B cell (primary cell): ENCODE measurements around the gene UBR3. TPM values are rescaled to one million over a fixed set of nuclear protein-coding genes. Genes with fewer than 3 reads are reported as not detected.

Experiments used
- ATAC-seq: fragments of 200-7000 bp; cut with Tn5 transposase; one replicate; pipeline ENCODE4 v1.10.0; 2021; ENCODE audit warnings: low read depth, mild to moderate bottlenecking, moderate number of reproducible peaks, moderate library complexity
- CTCF ChIA-PET: fragments of 350-600 bp; sonication (Branson Sonifier 250); formaldehyde crosslinking; loops from one replicate; lab custom pipeline; 2021; ENCODE audit warnings: antibody characterized with exemption, inconsistent platforms; lab: Charles Lee
- POLR2A ChIA-PET: fragments of 350-600 bp; sonication (Branson Sonifier 250); formaldehyde crosslinking; loops from one replicate; lab custom pipeline; 2021; ENCODE audit warnings: antibody characterized with exemption; lab: Charles Lee
- DNase-seq: peaks from one replicate; pipeline ENCODE4 v3.0.0; 2013
- H2AFZ ChIP-seq: 2 replicates; pipeline ENCODE4 v1.6.1; 2012; ENCODE audit warnings: mild to moderate bottlenecking, low read depth, low read length; ENCODE audit not compliant: insufficient read depth, poor library complexity, severe bottlenecking
- H3K27ac ChIP-seq, 2 donors: 1 replicate in 1 of 2; 2 replicates in 1 of 2; pipeline ENCODE4 v1.5.1; 2012 to 2013; ENCODE audit warnings: low read length in 2 of 2, mild to moderate bottlenecking in 2 of 2, moderate library complexity in 1 of 2
- H3K27me3 ChIP-seq, 4 experiments: fragments of 200-600 bp in 1 of 4; sonication (generic) in 1 of 4; replicated peaks in 1 of 4; 1 replicate in 2 of 4; 2 replicates in 2 of 4; pipeline versions ENCODE4 v1.6.1 to v1.7.0; 2013 to 2016; ENCODE audit warnings: low read length in 3 of 4, mild to moderate bottlenecking in 2 of 4, mixed read lengths in 1 of 4, moderate library complexity in 1 of 4; ENCODE audit not compliant: insufficient read depth in 4 of 4, control insufficient read depth in 3 of 4; ENCODE audit errors: control extremely low read depth in 1 of 4
- H3K36me3 ChIP-seq, 2 experiments: replicated peaks in 1 of 2; 1 replicate in 1 of 2; 2 replicates in 1 of 2; pipeline versions ENCODE4 v1.6.1 to v1.7.1; 2013; ENCODE audit warnings: low read length in 1 of 2; ENCODE audit not compliant: insufficient read depth in 2 of 2, control insufficient read depth in 1 of 2; ENCODE audit errors: control extremely low read depth in 1 of 2, extremely low read depth in 1 of 2
- H3K4me1 ChIP-seq, 2 donors: fragments of 200-600 bp in 1 of 2; sonication (generic) in 1 of 2; 1 replicate in 1 of 2; 2 replicates in 1 of 2; pipeline versions ENCODE4 v1.5.1 to v1.6.1; 2013 to 2017; ENCODE audit warnings: low read length in 2 of 2; ENCODE audit not compliant: control insufficient read depth in 2 of 2, insufficient read depth in 2 of 2
- H3K4me2 ChIP-seq: replicated peaks from 2 replicates; pipeline ENCODE3; 2012; ENCODE audit warnings: mild to moderate bottlenecking, low read depth, low read length; ENCODE audit not compliant: poor library complexity, severe bottlenecking
- H3K4me3 ChIP-seq, 5 experiments: fragments of 200-600 bp in 1 of 5; sonication (generic) in 1 of 5; 1 replicate in 3 of 5; 2 replicates in 2 of 5; pipeline versions ENCODE4 v1.5.1 to v1.7.0; 2011 to 2016; ENCODE audit warnings: low read length in 4 of 5, mild to moderate bottlenecking in 4 of 5, low read depth in 2 of 5, control low read depth in 1 of 5, moderate library complexity in 1 of 5; ENCODE audit not compliant: insufficient read depth in 1 of 5; ENCODE audit errors: control extremely low read depth in 1 of 5, extremely low read depth in 1 of 5
- H3K79me2 ChIP-seq: fragments of 200-600 bp; sonication (generic); one replicate; pipeline ENCODE4 v1.6.0; 2016; ENCODE audit warnings: low read length; ENCODE audit not compliant: control insufficient read depth, insufficient read depth
- H3K9ac ChIP-seq: fragments of 200-600 bp; sonication (generic); 2 replicates; pipeline ENCODE4 v1.6.1; 2017; ENCODE audit warnings: mild to moderate bottlenecking, low read length, moderate library complexity
- H3K9me3 ChIP-seq, 3 donors: one replicate each; pipeline versions ENCODE4 v1.6.1 to v1.7.1; 2013; ENCODE audit warnings: low read length in 2 of 3; ENCODE audit not compliant: control insufficient read depth in 2 of 3, insufficient read depth in 1 of 3; ENCODE audit errors: control extremely low read depth in 1 of 3
- H4K20me1 ChIP-seq: 2 replicates; pipeline ENCODE4 v1.6.0; 2012; ENCODE audit warnings: mild to moderate bottlenecking, low read length; ENCODE audit not compliant: insufficient read depth, control insufficient read depth, poor library complexity, severe bottlenecking
- H3K27ac Mint-ChIP-seq: one replicate; pipeline ENCODE4 v1.8.0; 2021; ENCODE audit warnings: mixed read lengths
- H3K27me3 Mint-ChIP-seq: one replicate; pipeline ENCODE4 v1.8.0; 2021; ENCODE audit warnings: mixed read lengths
- H3K4me1 Mint-ChIP-seq: one replicate; pipeline ENCODE4 v1.8.0; 2021; ENCODE audit warnings: mixed read lengths
- H3K4me3 Mint-ChIP-seq: one replicate; pipeline ENCODE4 v1.8.0; 2021; ENCODE audit warnings: mixed read lengths
- H3K9me3 Mint-ChIP-seq: one replicate; pipeline ENCODE4 v1.8.0; 2022; ENCODE audit warnings: mixed read lengths; ENCODE audit not compliant: insufficient read depth
- EZH2 ChIP-seq: IDR thresholded peaks from 2 replicates; pipeline ENCODE4 v1.6.1; 2012; ENCODE audit warnings: borderline replicate concordance, low read depth, mild to moderate bottlenecking, moderate library complexity, low read length; ENCODE audit not compliant: insufficient read depth, poor library complexity, severe bottlenecking
- WGBS: methylation state at CpG from one replicate; pipeline ENCODE4 v1.1.5; 2013; ENCODE audit warnings: missing lambda C conversion rate; ENCODE audit not compliant: insufficient coverage; 5-methylcytosine and 5-hydroxymethylcytosine counted together
- intact Hi-C: fragments of 100-400 bp; cut with micrococcal nuclease; formaldehyde crosslinking; loops from one replicate; pipeline ENCODE4 v1.10.0; 2022
- polyA plus RNA-seq: library from polyadenylated mRNA; depleted of rRNA; stranded (reverse); fragments of >200 nt; gene quantifications from 2 replicates; pipeline ENCODE4 v1.2.3, GENCODE V29; 2012
- total RNA-seq, 2 donors: library from RNA; stranded (reverse); fragments of 120-200 nt in 1 of 2; gene quantifications; 1 replicate in 1 of 2; 2 replicates in 1 of 2; pipeline versions ENCODE4 v1.2.3 to v1.2.4, GENCODE V29; 2013 to 2022
- TF ChIP-seq, protein P1 (sequence below): fragments of 200-600 bp; IDR thresholded peaks from one replicate; pipeline ENCODE4 v1.8.0; 2022; ENCODE audit warnings: antibody characterized with exemption, mild to moderate bottlenecking

UBR3 gene
- total and polyA plus RNA-seq, 2 donors (not counting 1 experiment from before 2014, with no cell fraction given) = 5.9 to 58.1 TPM

DNA sequence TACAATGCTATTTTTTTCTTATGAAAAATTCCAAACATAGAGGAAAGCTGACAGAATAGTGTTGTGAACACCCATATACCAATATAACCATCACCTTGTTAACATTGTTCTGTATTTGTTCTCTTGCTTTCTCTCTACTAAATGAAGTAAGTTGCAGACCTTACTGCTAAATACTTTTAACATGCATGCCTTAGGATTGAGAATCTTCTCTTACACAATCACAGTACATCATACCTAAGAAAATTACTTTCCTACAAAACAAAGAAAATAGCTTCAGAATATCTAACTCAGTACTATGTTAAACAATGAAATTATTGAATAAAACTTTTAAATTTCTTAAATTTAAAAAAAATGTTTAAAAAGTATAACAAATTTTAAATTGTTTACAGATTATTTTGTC is 136.5 kb downstream of the UBR3 start:
- no peak overlapping the region for H3K9ac ChIP-seq
- no peak overlapping the region for H2AFZ ChIP-seq
- Mint-ChIP-seq H3K27me3 (no peaks in the 10 kb centered on the region), H3K9me3 (no peaks in the 10 kb centered on the region), H3K27ac (no peak overlapping the region), H3K4me1 (no peaks in the 10 kb centered on the region), H3K4me3 (no peak overlapping the region)
- ChIA-PET CTCF (no interaction called here), POLR2A (no interaction called here)
- no peaks in the 10 kb centered on the region for H3K79me2 ChIP-seq
- H3K4me1 ChIP-seq = no peaks in the 10 kb centered on the region
- ATAC-seq (no peak), DNase-seq (no peak)
- peaks cover 0 to under 1% (median 0%) of the 10 kb centered on the region in 3 donors for H3K9me3 ChIP-seq
- no peak overlapping the region for H3K4me3 ChIP-seq
- no peaks in the 10 kb centered on the region for H3K27me3 ChIP-seq
- H3K27ac ChIP-seq = no peak overlapping the region
- TF ChIP-seq EZH2 = no peak
- TF ChIP-seq, protein P1, sequence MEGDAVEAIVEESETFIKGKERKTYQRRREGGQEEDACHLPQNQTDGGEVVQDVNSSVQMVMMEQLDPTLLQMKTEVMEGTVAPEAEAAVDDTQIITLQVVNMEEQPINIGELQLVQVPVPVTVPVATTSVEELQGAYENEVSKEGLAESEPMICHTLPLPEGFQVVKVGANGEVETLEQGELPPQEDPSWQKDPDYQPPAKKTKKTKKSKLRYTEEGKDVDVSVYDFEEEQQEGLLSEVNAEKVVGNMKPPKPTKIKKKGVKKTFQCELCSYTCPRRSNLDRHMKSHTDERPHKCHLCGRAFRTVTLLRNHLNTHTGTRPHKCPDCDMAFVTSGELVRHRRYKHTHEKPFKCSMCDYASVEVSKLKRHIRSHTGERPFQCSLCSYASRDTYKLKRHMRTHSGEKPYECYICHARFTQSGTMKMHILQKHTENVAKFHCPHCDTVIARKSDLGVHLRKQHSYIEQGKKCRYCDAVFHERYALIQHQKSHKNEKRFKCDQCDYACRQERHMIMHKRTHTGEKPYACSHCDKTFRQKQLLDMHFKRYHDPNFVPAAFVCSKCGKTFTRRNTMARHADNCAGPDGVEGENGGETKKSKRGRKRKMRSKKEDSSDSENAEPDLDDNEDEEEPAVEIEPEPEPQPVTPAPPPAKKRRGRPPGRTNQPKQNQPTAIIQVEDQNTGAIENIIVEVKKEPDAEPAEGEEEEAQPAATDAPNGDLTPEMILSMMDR = no peak
- H4K20me1 ChIP-seq = no peaks in the 10 kb centered on the region
- H3K4me2 ChIP-seq = no peak overlapping the region
- peaks cover 2 to 35% of the 10 kb centered on the region in 2 experiments for H3K36me3 ChIP-seq
- intact Hi-C loops = no loop called here

DNA sequence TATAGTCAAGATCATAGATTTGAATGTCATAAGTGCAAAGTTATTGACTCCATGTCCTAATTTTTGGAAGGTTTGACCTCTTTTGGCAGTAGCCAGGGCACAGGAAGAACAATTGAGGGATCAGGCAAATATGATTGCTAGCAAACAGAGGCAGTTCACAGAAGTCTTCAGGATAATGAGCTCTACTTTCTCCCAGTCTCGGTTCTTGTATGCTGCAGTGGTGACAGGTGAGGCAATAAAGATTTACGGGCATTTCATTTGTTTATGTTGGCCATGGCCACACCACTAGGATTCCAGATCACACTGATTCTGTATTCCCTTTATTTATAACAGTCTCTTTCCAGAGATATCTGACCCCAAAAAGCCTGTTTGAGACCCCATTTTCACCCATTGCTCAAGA is 137.5 kb downstream of the UBR3 start:
- Histone ChIP-seq H3K4me1 (no peaks in the 10 kb centered on the region), H3K9ac (no peak overlapping the region), H2AFZ (no peak overlapping the region), H3K27me3 (no peaks in the 10 kb centered on the region), H3K9me3 (peaks cover 0 to 4% (median 0%) of the 10 kb centered on the region in 3 donors), H3K27ac (no peak overlapping the region), H3K4me3 (no peak overlapping the region), H3K36me3 (peaks cover 2 to 26% of the 10 kb centered on the region in 2 experiments), H3K4me2 (no peak overlapping the region), H4K20me1 (no peaks in the 10 kb centered on the region), H3K79me2 (no peaks in the 10 kb centered on the region)
- no peak for ATAC-seq
- intact Hi-C loops = no loop called here
- POLR2A ChIA-PET = no interaction called here
- Mint-ChIP-seq H3K27me3 (no peaks in the 10 kb centered on the region), H3K4me1 (no peaks in the 10 kb centered on the region), H3K4me3 (no peak overlapping the region), H3K27ac (no peak overlapping the region), H3K9me3 (no peaks in the 10 kb centered on the region)
- no peak for DNase-seq
- TF ChIP-seq EZH2 = no peak
- TF ChIP-seq, protein P1 = no peak
- WGBS = no CpG with 5 or more reads among the region's 2 CpGs
- CTCF ChIA-PET = no interaction called here
